SK-N-SH treated with all-trans-retinoic acid at 6 μM for 48 hours (cell line): ENCODE data around the gene PHACTR3.

Source experiments
- BACH2 ChIP-seq: fragments of 250-450 bp; sonication (Bioruptor Pico); IDR thresholded peaks from 2 replicates; pipeline ENCODE4 v1.9.0; 2021; ENCODE audit warnings: mild to moderate bottlenecking, borderline replicate concordance
- CREB5 ChIP-seq: fragments of 250-450 bp; sonication (Bioruptor Pico); IDR thresholded peaks from 2 replicates; pipeline ENCODE4 v1.5.1; 2020; ENCODE audit warnings: low read depth, mild to moderate bottlenecking, moderate library complexity
- ESRRG ChIP-seq: fragments of 250-450 bp; sonication (Bioruptor Pico); IDR thresholded peaks from 2 replicates; pipeline ENCODE4 v1.6.1; 2021; ENCODE audit warnings: mild to moderate bottlenecking
- GLIS3 ChIP-seq: fragments of 250-450 bp; sonication (Bioruptor Pico); IDR thresholded peaks from 2 replicates; pipeline ENCODE4 v1.5.0; 2020; ENCODE audit warnings: mild to moderate bottlenecking, moderate library complexity
- OSR1 ChIP-seq: fragments of 250-450 bp; sonication (Bioruptor Pico); IDR thresholded peaks from 2 replicates; pipeline ENCODE4 v1.8.0; 2022; ENCODE audit warnings: moderate library complexity, mild to moderate bottlenecking, inconsistent platforms
- PATZ1 ChIP-seq: fragments of 250-450 bp; sonication (Bioruptor Pico); IDR thresholded peaks from 2 replicates; pipeline ENCODE4 v1.8.0; 2020; ENCODE audit warnings: mild to moderate bottlenecking, moderate library complexity, borderline replicate concordance
- POU6F1 ChIP-seq: fragments of 250-450 bp; sonication (Bioruptor Pico); IDR thresholded peaks from 2 replicates; pipeline ENCODE4 v1.8.0; 2021; ENCODE audit warnings: low read depth, mild to moderate bottlenecking, moderate library complexity, borderline replicate concordance
- RARB ChIP-seq: fragments of 250-450 bp; sonication (Bioruptor Pico); IDR thresholded peaks from 2 replicates; pipeline ENCODE4 v1.8.0; 2021; ENCODE audit warnings: mild to moderate bottlenecking, moderate library complexity
- TCF4 ChIP-seq: fragments of 250-450 bp; sonication (Bioruptor Pico); IDR thresholded peaks from 2 replicates; pipeline ENCODE4 v1.8.0; 2021; ENCODE audit warnings: mild to moderate bottlenecking, moderate library complexity, borderline replicate concordance
- ZFP30 ChIP-seq: fragments of 450-650 bp; formaldehyde crosslinking; IDR thresholded peaks from 2 replicates; pipeline ENCODE4 v1.5.0; 2022; ENCODE audit warnings: mild to moderate bottlenecking, moderate library complexity
- ZNF565 ChIP-seq: fragments of 450-650 bp; formaldehyde crosslinking; conservative IDR thresholded peaks from 2 replicates; pipeline ENCODE4 v1.5.0; 2020; ENCODE audit warnings: low read depth, mild to moderate bottlenecking, moderate library complexity

- no peak for TF ChIP-seq BACH2
- no peak for TF ChIP-seq ZNF565 (CRISPR knock-in tag)
- no peak for TF ChIP-seq PATZ1 (CRISPR knock-in tag)
- no peak for TF ChIP-seq TCF4
- no peak for TF ChIP-seq ESRRG (CRISPR knock-in tag)
- no peak for TF ChIP-seq GLIS3 (CRISPR knock-in tag)
- no peak for TF ChIP-seq POU6F1 (CRISPR knock-in tag)
- TF ChIP-seq RARB (CRISPR knock-in tag) = no peak
- no peak for TF ChIP-seq ZFP30
- no peak for TF ChIP-seq OSR1 (CRISPR knock-in tag)
- TF ChIP-seq CREB5 (CRISPR knock-in tag) = no peak
These were observed 118.8 kb downstream of the PHACTR3 start for GRCh38 chr20:59723108-59723500.
